ENCODE data around the gene RIPK4.
"Not testable (repeated sequence)": the region's sequence is repeated elsewhere in the genome, so short reads cannot be mapped to it uniquely, and the experiment has no call there.

Gene RIPK4

GRCh38 chr21:41796476-41797080, 29.7 kb upstream of the RIPK4 start:
- in situ Hi-C loops (cut with HindIII; ENCODE audit: low sequenced_read_pairs), result no loop called here

GRCh38 chr21:41795726-41796125, 28.9 kb upstream of the RIPK4 start:
- in situ Hi-C loops (cut with HindIII; ENCODE audit: low sequenced_read_pairs), result no loop called here

GRCh38 chr21:41794600-41794999, 27.7 kb upstream of the RIPK4 start:
- in situ Hi-C loops (cut with HindIII; ENCODE audit: low sequenced_read_pairs), result no loop called here

GRCh38 chr21:41792711-41793110, 25.9 kb upstream of the RIPK4 start:
- in situ Hi-C loops (cut with HindIII; ENCODE audit: low sequenced_read_pairs), result no loop called here

GRCh38 chr21:41786509-41786987, 19.7 kb upstream of the RIPK4 start:
- in situ Hi-C loops (cut with HindIII; ENCODE audit: low sequenced_read_pairs), result no loop called here

GRCh38 chr21:41785262-41785661, 18.4 kb upstream of the RIPK4 start:
- in situ Hi-C loops (cut with HindIII; ENCODE audit: low sequenced_read_pairs), result not testable (repeated sequence)

GRCh38 chr21:41784456-41785102, 17.7 kb upstream of the RIPK4 start:
- in situ Hi-C loops (cut with HindIII; ENCODE audit: low sequenced_read_pairs), result no loop called here

GRCh38 chr21:41783476-41784180, 16.8 kb upstream of the RIPK4 start:
- in situ Hi-C loops (cut with HindIII; ENCODE audit: low sequenced_read_pairs), result no loop called here

GRCh38 chr21:41781050-41781410, 14.2 kb upstream of the RIPK4 start:
- in situ Hi-C loops (cut with HindIII; ENCODE audit: low sequenced_read_pairs), result no loop called here

GRCh38 chr21:41780337-41781049, 13.6 kb upstream of the RIPK4 start:
- in situ Hi-C loops (cut with HindIII; ENCODE audit: low sequenced_read_pairs), result no loop called here

- in situ Hi-C loops (cut with HindIII; ENCODE audit: low sequenced_read_pairs), result no loop called here
These were observed 12.8 kb upstream of the RIPK4 start for GRCh38 chr21:41779659-41780058.

- in situ Hi-C loops (cut with HindIII; ENCODE audit: low sequenced_read_pairs), result no loop called here
These were observed 12.2 kb upstream of the RIPK4 start for GRCh38 chr21:41778930-41779600.

- in situ Hi-C loops (cut with HindIII; ENCODE audit: low sequenced_read_pairs), result no loop called here
These were observed 11.3 kb upstream of the RIPK4 start for GRCh38 chr21:41777951-41778815.

GRCh38 chr21:41776778-41777177, 9.9 kb upstream of the RIPK4 start:
- in situ Hi-C loops (cut with HindIII; ENCODE audit: low sequenced_read_pairs), result no loop called here

- in situ Hi-C loops (cut with HindIII; ENCODE audit: low sequenced_read_pairs), result no loop called here
These were observed 8.3 kb upstream of the RIPK4 start for GRCh38 chr21:41775149-41775472.

GRCh38 chr21:41774467-41775148, 7.8 kb upstream of the RIPK4 start:
- in situ Hi-C loops (cut with HindIII; ENCODE audit: low sequenced_read_pairs), result loop anchor here (25.0 kb wide), 1 partner anchor 162 kb away; no protein-coding TSS in a partner anchor

GRCh38 chr21:41772351-41773080, 5.7 kb upstream of the RIPK4 start:
- in situ Hi-C loops (cut with HindIII; ENCODE audit: low sequenced_read_pairs), result loop anchor here (25.0 kb wide), 1 partner anchor 160 kb away; no protein-coding TSS in a partner anchor

GRCh38 chr21:41771625-41771945, 4.7 kb upstream of the RIPK4 start:
- in situ Hi-C loops (cut with HindIII; ENCODE audit: low sequenced_read_pairs), result loop anchor here (25.0 kb wide), 1 partner anchor 159 kb away; no protein-coding TSS in a partner anchor

All from DLD1 (cell line).